Cortex of kidney (tissue), 1 donor: Measurements from ENCODE around the gene TPST1.
"Not testable (repeated sequence)": the region's sequence is repeated elsewhere in the genome, so short reads cannot be mapped to it uniquely, and the experiment has no call there.

ENCODE experiments used
- DNase-seq: peaks from one replicate; lab custom pipeline; 2025; lab: John Stamatoyannopoulos, UW

TPST1 gene

DNA sequence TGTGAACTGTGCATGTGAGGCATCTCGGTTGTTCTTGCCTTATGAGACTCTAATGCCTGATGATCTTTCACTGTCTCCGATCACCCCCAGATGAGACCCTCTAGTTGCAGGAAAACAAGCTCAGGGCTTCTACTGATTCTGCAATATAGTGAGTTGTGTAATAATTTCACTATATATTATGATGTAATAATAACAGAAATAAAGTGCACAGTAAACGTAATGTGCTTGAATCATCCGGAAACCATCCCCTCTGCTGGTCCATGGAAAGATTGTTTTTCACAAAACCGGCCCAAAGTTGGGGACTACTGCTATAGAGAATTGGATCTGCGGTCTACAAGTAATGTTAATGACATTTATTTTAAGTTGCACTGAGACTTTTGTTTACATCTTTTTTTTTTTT, 126.7 kb downstream of the TPST1 start:
- no peak for DNase-seq

DNA sequence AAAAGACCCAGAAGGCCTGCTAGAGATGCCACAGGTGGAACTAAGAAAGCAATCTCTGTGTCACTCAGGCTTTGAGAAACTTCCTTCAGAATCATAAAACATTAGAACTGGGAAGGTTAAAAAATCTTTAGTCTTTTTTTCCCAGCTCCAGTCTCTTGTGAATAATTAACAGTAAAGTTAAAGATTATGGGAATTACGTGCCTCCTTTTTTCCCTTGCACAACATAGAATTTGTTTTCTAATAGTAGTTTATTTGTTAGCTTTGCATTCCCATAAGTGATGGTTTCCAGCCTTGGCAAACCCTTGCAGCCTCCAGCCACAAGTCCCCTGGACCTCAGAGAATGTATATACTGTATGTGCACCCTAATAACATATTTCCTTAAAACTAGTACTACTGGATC, 128.3 kb downstream of the TPST1 start:
- DNase-seq, result no peak

DNA sequence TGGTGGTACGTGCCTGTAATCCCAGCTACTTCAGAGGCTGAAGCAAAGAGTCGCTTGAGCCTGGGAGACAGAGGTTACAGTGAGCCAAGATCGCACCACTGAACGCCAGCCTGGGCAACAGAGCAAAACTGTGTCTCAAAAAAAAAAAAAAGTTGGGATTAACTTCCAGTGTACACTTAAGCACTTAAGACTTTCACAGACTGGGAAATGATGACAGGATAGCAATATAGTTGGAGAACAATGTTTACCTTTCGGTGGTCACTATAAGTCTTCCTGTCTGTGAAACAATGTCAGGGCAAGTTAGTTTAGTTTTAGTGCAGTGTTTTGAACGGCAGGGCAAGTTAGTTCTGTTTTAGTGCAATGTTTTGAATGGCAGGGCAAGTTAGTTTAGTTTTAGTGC, 130.2 kb downstream of the TPST1 start:
- DNase-seq, result no peak

DNA sequence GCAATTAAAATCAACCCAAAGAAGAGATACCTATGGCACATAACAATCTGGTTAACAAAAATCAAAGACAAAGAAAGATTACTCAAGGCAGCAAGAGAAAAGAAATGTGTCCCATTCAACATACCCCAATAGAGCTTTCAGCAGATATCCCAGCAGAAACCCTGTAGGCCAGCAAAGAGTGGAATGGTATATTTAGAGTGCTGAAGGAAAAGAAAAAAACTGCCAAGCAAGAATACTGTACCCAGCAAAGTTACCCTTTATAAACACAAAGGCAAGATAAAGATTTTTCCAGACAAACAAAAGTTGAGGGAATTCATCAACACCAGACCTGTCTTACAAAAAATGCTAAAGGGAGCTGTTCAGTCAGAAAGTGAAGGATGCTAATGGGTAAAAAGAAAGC, 131.6 kb downstream of the TPST1 start:
- DNase-seq, result no peak

DNA sequence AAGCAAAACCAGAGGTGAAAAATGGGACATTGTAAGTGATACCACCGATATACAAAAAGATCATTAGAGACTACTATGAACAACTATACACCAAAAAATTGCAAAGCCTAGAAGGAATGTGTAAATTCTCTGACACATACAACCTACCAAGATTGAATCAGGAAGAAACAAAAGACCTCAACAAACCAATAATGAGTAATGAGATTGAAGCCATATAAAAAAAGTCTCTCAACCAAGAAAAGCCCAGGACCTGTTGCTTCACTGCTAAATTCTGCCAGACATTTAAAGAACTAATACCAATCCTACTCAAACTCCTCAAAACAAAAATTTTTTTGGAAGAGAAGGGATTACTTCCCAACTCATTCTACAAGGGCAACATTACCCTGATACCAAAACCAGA, 134.0 kb downstream of the TPST1 start:
- DNase-seq, result no peak

DNA sequence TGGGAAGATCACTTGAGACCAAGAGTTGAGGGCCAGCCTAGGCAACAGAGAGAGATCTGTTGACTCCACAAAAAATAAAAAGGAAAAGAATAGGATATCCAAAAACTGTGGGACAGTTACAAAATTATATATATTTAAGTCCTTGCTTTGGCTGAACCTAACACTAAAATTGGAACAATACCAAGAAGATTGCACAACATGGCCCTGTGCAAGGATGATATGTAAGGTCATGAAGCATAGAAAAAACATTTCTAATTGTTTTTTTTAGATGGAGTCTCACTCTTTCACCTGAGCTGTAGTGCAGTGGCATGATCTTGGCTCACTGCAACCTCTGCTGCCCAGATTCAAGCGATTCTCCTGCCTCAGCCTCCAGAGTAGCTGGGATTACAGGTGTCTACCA, 139.0 kb downstream of the TPST1 start:
- no peak for DNase-seq

DNA sequence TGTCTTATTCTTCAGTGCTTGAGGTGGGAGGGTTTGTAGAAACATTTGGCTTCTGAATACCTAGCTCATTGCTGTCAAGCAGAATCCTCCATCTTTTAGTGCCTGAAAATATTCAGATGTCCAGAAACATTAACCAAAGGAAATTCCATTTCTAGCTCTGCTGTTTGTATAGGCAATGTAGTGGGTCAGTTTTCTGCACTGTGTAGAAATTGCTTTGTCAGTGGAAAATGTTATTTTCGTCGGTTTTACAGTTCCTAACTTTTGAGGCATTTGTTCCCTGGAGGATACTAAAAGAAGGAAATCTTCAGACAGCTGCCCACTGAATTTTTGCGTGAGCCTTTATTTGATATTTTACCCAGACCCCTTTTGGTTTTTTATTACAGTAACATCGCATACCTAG, 143.4 kb downstream of the TPST1 start:
- DNase-seq, result no peak

DNA sequence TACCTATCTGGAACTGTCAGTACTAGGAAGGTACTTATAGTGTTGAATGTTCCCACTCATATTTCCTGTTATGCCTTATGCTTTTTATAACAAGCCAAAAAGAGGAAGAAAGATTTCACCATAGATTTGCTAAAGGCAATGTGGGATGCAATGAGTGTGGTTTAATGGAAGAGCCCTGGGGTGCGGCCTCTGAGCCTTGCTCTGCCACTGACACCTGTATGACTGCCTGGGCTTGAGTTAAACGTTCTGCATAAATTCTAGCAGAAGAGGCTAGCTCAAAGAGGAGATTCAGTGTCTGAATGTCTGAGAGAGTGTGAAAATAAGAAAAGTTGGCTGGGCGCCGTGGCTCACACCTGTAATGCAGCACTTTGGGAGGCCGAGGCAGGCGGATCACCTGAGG, 143.8 kb downstream of the TPST1 start:
- DNase-seq, result no peak

DNA sequence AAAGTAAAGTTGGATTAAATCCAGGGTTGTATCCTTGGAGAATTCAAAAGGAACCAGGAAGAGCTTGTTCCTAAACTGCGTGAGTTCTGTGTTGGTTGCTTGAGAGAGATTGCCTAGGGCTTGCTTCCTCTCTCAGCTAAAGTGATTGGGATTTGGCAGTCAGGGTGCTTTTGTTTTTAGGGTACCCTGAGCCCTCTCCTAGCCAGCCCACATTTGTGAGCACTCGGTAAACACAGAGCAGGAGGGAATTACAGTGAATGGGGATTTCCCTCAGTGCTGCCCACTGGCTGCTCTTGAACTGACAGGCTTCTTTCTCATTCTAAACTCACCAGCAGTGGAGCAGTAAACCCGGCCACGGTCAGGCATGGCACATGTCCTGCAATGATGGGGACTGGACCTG, 146.9 kb downstream of the TPST1 start:
- DNase-seq, result no peak

DNA sequence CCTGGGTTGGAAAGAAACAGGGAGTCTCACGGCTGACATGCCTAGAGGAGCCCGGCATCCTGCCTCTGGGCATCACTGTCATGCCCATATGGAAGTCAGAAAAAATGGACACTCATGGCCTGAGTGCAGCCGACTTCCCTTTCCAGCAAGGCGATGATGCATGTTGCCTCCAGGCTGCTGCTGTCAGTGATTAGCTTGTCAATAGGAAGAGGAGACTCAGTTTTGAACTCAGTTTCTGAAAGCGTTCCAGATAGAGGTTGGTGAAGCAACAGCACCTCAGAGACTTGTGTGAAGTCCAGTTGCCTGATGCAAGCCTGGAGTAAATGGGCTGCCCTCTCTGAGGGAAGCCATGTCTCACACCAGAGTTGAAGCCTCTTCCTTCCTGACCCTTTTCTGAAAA, 148.4 kb downstream of the TPST1 start:
- no peak for DNase-seq

DNA sequence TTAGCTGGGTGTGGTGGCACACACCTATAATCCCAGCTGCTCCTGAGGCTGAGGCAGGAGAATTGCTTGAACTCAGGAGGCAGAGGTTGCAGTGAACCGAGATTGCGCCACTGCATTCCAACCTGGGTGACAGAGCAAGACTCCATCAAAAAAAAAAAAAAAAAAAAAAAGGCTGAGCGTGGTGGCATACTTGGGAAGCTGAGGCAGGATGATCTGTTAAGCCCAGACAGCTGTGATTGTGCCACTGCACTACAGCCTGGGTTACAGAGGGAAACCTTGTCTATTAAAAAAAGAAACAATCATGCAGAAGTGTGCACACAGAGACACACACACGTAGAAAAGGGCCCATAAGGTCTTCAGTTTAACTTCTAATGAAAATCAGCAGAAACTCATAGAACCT, 150.6 kb downstream of the TPST1 start:
- no peak for DNase-seq

DNA sequence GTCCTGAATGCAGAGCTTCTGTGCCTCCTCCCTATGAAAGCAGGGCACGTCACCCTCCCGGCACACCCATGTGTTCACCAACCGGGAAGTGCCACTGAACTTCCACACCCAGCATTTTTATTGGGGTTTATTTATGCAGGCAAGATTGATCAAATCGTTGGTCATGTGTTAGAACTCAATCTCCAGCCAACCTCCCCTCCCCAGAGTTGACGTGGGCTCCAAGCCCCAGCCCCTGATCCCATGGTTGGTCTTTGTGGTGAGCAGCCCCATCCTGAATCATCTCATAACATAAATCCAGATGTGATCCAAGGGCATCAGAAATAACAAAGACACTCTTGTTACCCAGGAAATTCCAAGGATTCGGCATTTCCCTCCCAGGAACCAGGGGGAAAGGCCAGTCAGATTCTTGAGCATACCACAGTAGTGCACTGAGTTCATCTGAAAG, 151.2 kb downstream of the TPST1 start:
- no peak for DNase-seq

DNA sequence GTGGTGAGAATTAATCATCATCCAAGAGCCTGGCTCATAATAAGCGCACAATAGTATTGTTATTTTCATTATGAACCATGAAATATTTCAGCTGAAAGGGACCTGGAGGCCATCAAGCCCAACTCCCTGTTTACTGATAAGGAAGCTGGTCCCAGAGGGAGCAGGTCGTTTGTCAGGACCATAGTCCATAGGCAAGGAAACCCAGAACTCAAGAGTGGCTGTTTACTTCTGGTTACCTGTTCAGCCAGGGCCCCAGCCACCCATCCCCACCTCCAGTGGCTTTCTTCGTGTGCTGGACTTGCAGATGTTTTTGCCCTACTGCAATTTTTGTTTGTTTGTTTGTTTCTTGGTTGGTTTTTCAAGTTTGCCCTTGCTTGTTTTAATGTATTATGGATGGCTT, 152.0 kb downstream of the TPST1 start:
- DNase-seq, result no peak

DNA sequence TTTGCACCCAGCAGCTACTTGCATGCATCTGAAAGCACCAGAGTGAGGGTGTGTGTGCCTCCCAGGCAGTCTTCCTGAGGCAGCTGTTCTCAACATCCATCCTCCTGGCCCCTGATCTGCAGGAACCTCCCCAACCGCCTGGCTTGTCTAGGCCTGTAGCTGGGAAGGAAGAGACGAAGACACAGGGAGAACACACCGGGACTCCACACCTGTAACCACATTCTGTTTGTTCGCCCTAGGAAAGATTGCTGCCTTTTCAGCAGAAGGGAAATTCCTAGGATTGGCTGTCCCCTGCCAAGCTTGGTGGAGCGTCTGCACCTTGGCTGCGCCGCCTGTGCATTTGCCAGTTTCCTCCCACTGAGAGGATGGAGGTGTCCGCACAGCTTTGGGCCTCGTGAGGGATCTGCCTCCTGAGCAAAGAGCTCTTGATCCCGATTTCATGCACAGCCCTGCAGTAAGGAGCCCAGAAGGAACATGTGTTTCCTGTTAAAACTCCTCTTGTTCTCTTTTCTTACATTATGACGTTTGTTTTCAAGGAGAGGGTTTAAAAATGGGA, 154.6 kb downstream of the TPST1 start:
- no peak for DNase-seq

DNA sequence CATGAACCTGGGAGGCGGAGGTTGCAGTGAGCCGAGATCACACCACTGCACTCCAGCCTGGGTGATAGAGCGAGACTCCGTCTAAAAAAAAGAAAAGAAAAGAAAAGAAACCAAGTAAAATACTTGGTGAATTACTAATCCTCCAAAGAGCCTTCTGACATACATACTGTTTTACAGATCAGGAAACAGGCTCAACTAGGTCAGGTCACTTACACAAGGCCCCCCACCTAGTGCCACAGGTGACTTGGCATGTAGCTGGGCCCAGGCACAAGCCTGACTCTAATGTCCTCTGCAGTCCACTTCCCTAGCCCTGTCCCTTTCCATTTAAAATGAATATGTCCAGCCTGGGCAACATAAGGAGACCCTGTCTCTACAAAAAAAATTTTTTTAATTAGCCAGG, 157.0 kb downstream of the TPST1 start:
- DNase-seq, result no peak

DNA sequence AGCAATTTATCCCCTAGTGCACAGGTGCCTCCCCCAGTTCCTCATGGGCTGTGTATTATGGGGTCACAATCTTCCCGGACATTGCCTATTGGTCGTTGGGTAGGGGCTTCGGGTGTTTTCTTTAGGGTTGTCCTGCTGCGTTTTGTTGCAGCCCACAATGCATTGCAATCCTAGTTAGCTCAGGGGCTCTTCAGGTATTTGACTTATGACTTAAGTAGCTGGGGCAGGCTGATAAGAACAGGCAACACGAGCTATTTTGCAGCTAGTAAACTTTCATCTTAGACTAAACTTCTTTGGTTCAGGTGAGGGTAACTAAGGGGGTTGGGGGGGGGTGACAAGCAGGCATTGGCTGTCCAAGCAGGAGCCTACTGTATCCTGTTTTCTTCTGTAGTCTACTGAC, 158.5 kb downstream of the TPST1 start:
- no peak for DNase-seq

DNA sequence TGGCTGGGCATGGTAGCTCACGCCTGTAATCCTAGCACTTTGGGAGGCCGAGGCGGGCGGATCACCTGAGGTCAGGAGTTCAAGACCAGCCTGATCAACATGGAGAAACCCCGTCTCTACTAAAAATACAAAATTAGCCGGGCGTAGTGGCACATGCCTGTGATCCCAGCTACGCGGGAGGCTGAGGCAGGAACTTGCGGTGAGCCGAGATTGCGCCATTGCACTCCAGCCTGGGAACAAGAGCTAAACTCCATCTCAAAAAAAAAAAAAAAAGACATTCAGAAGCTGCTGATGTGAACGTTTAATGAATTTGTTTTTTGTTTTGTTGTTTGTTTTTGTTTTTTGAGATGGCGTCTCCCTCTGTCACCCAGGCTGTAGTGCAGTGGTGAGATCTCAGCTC, 159.9 kb downstream of the TPST1 start:
- not testable (repeated sequence) for DNase-seq

DNA sequence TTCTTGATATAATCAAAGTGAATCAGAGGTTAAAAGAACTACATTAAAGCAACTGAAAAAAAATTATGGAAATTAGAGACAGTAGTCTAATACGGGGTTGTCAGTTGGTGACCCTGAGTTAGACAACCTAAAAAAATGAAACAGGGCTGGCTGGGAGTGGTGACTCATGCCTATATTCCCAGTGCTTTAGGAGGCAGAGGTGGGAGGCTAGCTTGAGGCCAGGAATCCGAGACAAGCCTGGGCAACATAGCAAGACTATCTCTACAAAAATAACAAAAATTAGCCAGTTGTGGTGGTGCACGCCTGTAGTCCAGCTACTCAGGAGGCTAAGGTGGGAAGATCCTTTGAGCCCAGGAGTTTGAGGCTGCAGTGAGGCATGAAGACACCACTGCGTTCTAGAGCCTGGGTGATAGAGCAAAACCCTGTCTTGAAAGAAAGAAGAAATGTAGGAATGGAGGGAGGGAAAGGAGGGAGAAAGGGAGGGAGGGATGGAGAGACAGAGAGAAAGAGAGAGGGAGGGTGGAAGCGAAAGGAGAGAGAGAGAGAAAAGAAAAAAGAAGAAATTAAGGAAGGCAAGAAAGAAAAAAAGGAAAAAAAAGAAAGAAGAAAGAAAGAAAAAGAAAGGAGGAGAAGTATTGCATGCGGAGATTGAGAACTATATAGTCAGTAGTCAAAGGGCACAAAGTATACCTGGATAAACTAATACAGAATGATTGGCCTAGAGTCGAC, 166.1 kb downstream of the TPST1 start:
- DNase-seq, result no peak

DNA sequence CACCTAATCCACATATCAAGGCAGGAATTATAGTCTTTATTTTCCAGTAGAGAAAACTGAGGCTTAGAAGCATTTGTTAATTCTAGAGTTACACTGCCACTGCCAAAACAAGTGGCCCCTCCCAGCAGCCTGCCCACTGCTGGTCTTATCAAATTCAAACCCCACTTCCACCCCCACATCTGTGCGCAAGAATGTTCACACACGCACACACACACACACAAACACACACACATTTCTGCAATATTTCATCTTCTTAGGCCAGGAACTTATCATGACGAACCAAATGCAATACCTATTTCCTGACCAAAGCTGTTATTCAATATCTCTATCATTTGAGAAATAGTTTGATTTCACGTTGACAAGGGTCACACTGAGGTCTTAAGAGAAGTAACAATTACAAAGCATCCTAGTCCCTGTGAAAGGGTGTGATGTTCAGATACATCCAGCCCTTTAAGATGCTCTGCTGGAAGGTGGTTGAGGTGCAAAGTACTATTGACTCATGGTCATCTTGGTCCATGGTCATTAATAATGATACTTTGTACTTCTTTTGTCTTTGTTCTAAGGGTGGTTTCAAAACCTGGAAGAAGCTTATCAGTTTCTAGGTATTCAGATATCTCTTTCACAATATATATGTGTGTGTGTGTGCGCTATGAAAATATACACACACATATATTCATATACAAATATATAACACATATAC, 169.2 kb downstream of the TPST1 start:
- not testable (repeated sequence) for DNase-seq

DNA sequence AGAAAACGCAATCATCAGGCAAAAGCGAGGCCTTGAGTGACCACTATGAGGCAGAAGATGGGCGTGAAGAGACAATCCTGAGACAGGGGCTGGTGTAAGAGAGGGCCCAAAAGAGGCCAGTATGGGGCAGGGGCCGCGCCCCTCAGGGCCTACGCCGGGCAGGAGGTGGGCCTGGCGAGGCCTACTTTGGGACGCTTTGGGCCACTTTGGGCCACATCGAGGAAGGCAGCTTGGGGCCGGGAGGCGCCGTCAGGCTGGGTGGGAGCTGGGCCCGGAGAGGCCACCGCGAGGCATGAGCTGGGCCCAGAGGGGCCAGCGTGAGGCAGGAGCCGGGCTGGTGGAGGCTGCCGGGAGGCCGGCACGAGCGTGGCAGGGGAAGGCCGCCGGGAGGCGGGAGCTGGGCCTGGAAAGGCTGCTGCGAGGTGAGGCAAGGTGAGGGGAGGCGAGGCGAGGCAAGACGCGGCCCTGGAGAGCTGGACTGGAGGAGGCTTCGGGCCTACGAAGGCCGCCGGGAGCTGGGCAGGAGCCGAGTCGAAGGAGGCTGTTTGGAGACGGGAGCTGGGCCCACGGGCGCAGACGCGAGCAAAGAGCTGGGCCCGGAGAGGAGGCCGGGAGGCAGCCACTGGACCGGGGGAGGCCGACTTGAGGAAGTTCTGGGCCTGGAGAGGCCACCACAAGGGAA, 171.3 kb downstream of the TPST1 start:
- no peak for DNase-seq

DNA sequence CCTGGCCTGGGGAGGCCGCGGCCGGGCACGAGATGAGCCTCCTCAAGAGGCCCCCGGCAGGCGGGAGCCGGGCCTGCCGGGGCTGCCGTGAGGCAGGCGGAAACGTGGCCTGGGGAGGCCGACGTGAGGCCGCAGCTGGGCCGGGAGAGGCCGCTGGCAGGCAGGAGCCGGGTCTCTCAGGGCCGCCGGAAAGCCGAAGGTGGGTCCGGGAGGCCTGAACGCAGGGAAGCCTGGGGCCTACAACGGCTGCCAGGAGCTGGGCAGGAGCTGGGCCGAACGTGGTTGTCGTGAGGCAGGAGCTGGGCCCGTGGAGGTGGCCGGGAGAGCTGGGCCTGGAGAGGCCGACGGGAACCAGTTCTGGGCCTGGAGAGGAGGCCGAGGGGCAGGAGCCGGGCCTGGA, 171.9 kb downstream of the TPST1 start:
- DNase-seq, result no peak

DNA sequence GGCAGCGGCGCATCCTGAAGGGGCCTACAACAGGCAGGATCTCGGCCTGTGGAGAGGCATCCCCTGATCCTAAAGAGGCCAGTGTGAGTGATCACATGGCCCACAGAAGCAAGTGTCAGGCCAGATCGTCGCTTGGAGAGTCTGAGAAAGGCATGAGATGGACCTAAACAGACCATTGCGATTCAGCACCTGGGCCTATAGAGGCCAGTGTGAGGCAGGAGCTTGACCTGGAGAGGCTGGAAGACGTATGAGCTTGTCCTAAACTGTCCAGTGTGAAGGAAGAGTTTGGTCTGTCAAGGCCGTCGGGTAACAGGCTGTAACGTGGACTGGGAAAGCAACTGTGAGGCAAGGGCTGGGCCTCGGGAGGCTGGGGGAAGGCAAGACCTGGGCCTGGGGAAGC, 172.6 kb downstream of the TPST1 start:
- DNase-seq, result no peak
